Measurements from ENCODE around the gene DNAJA4. TPM values are rescaled to one million over a fixed set of nuclear protein-coding genes. Genes with fewer than 3 reads are reported as not detected.

Gene DNAJA4
- total and polyA plus RNA-seq, 12 donors, result 40.0 to 226 (median 150) TPM

DNA sequence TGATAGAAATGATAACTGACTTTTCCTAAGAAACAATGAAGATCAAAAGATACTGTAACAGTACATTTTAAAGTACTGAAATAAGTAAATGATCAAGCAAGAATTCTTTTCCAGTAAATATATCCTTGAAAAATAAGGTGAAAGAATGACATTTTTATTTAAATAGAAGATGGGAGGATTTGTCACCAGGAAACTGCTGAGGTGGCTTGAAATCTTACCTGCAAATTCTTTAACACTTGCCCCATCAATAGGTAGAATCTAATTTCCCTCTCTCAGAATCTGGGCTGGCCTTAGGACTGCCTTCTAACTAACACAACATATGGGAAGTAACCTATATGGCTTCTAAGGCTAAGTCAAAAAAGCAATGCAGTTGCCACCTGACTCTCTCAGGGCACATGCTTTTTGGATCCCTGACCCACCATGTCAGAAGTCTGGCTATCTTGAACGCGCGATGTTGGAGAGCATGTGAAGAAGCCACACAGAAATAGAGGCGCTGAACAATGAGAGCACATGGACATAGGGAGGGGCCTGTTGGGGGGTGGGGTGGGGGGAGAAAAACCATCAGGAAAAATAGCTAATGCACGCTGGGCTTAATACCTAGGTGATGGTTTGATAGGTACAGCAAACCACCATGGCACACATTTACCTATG lies 41.5 kb upstream of the DNAJA4 start:
- H3K27ac ChIP-seq, result peak overlapping the region; percentile 13 to 78 (median 64)
- no peak for TF ChIP-seq CTCF (IDR thresholded peaks at IDR 0.05)
- H3K9me3 ChIP-seq, result peaks cover 0 to 14% (median 5%) of the 10 kb centered on the region in 11 donors
- DNase-seq (no peak), ATAC-seq (peak in 7 of 8 donors; percentile 29 to 85 (median 70))
- peaks cover 0 to 16% (median 9%) of the 10 kb centered on the region in 9 donors for H3K4me1 ChIP-seq
- intact Hi-C loops (cut with DNase I), result no loop called here
- no peak overlapping the region for H3K4me3 ChIP-seq
- WGBS, 2 donors, result 55 to 58% methylated on average over 5 of the region's 5 CpGs
- H3K36me3 ChIP-seq, result no peaks in the 10 kb centered on the region
- H3K27me3 ChIP-seq, result no peaks in the 10 kb centered on the region

GRCh38 chr15:78223396-78224022 lies 40.9 kb upstream of the DNAJA4 start:
- intact Hi-C loops (cut with DNase I), result no loop called here
- no peak for TF ChIP-seq CTCF (IDR thresholded peaks at IDR 0.05)
- H3K36me3 ChIP-seq, result no peaks in the 10 kb centered on the region
- peaks cover 0 to 16% (median 9%) of the 10 kb centered on the region in 9 donors for H3K4me1 ChIP-seq
- H3K27me3 ChIP-seq, result no peaks in the 10 kb centered on the region
- WGBS, 2 donors, result 25 to 30% methylated on average over 4 of the region's 4 CpGs
- peak overlapping the region; percentile 13 to 78 (median 64) for H3K27ac ChIP-seq
- DNase-seq (peak; percentile 40 to 53), ATAC-seq (peak; percentile 20 to 93 (median 89))
- H3K9me3 ChIP-seq, result peaks cover 0 to 14% (median 5%) of the 10 kb centered on the region in 11 donors
- no peak overlapping the region for H3K4me3 ChIP-seq

DNA sequence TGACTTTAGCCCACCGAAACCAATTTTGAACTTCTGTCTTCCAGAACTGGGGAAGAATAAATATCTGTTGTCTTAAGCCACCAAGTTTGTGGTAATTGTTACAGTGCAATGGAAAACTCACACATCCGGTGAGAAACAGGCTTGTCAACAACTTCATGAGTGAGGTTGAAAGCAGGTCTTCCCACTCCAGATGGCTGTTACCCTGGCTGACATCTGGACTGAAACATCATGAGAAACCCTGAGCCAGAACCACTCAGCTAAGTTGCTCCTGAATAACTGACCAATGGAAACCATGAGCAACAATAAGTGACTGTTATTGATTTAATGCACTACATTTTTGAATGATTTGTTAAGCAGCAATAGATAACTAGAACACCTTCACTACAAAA lies 40.3 kb upstream of the DNAJA4 start:
- peaks cover 0 to 14% (median 5%) of the 10 kb centered on the region in 11 donors for H3K9me3 ChIP-seq
- intact Hi-C loops (cut with DNase I), result no loop called here
- 44 to 62% methylated on average over 2 of the region's 2 CpGs for WGBS, 2 donors
- DNase-seq (no peak), ATAC-seq (peak in 6 of 8 donors; percentile 48 to 67 (median 57))
- no peaks in the 10 kb centered on the region for H3K36me3 ChIP-seq
- H3K4me1 ChIP-seq, result peaks cover 0 to 16% (median 9%) of the 10 kb centered on the region in 9 donors
- no peak overlapping the region for H3K4me3 ChIP-seq
- H3K27ac ChIP-seq, result peak overlapping the region; percentile 13 to 78 (median 64)
- no peak for TF ChIP-seq CTCF (IDR thresholded peaks at IDR 0.05)
- H3K27me3 ChIP-seq, result no peaks in the 10 kb centered on the region

DNA sequence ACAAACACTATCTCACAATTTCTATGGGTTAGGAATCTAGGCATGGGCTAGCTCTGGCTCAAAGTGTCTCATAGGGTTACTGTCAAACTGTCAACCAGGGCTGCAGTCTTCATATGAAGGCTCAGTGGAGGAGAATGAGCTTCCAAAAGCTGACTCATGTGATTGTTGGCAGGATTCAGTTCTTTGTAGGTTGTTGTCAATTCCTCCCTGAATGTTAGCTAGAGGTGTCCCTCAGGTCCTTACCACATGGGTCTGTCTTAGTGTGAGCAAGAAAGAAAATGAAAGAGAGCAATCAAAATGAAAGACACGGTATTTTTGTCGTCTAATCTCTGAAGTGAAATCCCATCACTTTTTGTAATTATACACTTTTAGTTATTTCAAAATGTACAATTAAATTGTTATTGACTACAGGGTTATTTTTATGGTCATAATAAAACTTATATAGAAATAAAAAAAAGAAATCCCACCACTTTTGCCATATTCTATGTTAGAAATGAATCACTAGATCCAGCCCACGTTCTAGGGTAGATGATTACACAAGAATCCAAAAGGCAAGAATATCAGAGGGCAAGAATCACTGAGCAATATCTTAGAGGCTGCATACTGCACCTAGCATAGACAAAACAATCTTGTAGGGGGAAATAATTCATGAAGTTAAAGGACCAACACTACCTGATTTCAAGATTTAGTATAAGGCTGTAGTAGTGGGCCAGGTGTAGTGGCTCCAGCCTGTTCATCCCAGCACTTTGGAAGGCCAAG lies 38.4 kb upstream of the DNAJA4 start:
- Histone ChIP-seq H3K4me1 (peaks cover 0 to 16% (median 9%) of the 10 kb centered on the region in 9 donors), H3K27ac (no peak overlapping the region), H3K4me3 (no peak overlapping the region), H3K27me3 (no peaks in the 10 kb centered on the region), H3K9me3 (peaks cover 0 to 14% (median 5%) of the 10 kb centered on the region in 11 donors), H3K36me3 (no peaks in the 10 kb centered on the region)
- ATAC-seq (no peak), DNase-seq (no peak)
- no peak for TF ChIP-seq CTCF (IDR thresholded peaks at IDR 0.05)
- WGBS, 2 donors, result 95 to 96% methylated on average over 3 of the region's 3 CpGs
- intact Hi-C loops (cut with DNase I), result no loop called here
